ENCODE measurements around the gene SDF2.
A peak's percentile ranks its signal among the peaks of the same experiment; 100 is the strongest.

Gene SDF2

DNA sequence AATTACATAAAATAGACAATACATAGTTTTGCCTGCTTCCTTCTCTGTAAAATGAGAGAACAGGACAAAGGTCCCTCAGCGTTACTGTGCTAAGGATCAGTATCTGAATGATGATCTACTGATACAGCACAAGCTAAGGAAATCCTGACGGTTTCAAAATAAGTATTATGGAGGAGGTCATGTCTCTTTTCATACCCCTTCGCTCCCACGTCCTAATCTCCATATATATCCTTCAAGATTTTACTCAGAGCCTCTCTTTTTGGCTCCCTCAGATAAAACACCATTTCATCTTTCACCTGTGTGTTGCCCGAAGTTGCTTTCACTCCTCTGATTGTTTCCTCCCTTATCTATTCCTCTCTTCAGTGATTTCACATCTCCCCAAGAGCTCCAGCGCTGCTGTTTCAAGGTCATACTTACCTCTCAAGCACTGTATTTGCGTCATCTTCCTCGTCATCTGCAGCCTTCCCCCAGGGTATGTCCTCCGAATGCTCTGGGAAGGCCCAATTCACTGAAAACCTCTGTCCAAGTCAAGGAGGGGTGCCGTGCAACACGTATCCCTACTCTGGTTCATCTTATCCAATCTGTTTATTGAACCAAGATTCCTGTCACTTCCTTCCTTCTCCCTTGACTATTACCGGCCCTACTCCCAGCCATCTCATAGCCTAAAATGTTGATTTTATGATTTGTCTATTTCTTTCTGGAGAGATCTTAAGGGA is 15.5 kb downstream of the SDF2 start:
- no peak for TF ChIP-seq EZH2 (IDR thresholded peaks at IDR 0.05; ENCODE audit: borderline replicate concordance, low read length)
- TF ChIP-seq, protein P1, sequence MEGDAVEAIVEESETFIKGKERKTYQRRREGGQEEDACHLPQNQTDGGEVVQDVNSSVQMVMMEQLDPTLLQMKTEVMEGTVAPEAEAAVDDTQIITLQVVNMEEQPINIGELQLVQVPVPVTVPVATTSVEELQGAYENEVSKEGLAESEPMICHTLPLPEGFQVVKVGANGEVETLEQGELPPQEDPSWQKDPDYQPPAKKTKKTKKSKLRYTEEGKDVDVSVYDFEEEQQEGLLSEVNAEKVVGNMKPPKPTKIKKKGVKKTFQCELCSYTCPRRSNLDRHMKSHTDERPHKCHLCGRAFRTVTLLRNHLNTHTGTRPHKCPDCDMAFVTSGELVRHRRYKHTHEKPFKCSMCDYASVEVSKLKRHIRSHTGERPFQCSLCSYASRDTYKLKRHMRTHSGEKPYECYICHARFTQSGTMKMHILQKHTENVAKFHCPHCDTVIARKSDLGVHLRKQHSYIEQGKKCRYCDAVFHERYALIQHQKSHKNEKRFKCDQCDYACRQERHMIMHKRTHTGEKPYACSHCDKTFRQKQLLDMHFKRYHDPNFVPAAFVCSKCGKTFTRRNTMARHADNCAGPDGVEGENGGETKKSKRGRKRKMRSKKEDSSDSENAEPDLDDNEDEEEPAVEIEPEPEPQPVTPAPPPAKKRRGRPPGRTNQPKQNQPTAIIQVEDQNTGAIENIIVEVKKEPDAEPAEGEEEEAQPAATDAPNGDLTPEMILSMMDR (IDR thresholded peaks at IDR 0.05; ENCODE audit: low read length): no peak
- Histone ChIP-seq H3K9ac (ENCODE audit: low read length) (peak overlapping the region; percentile 66), H3K4me3 (ENCODE audit: low read depth, low read length, poor library complexity, severe bottlenecking) (peak overlapping the region; percentile 91), H3F3A (ENCODE audit: insufficient read depth, low read length) (no peaks in the 10 kb centered on the region), H3K9me2 (ENCODE audit: low read depth, low read length) (no peaks in the 10 kb centered on the region), H3K9me3 (ENCODE audit: low read length) (no peaks in the 10 kb centered on the region), H2AFZ (ENCODE audit: low read length) (no peak overlapping the region), H3K36me3 (ENCODE audit: insufficient read depth, low read length) (peaks cover 37% of the 10 kb centered on the region), H3K79me2 (ENCODE audit: insufficient read depth, low read length) (peaks cover 13% of the 10 kb centered on the region), H3K27me3 (ENCODE audit: insufficient read depth, low read length) (no peaks in the 10 kb centered on the region), H3K4me1 (ENCODE audit: insufficient read depth, low read length, severe bottlenecking) (peaks cover 27% of the 10 kb centered on the region), H3K4me2 (ENCODE audit: low read length) (peak overlapping the region; percentile 64), H4K20me1 (ENCODE audit: insufficient read depth, low read length) (no peaks in the 10 kb centered on the region), H3K27ac (ENCODE audit: low read depth, low read length, poor library complexity, severe bottlenecking) (peak overlapping the region; percentile 80)

DNA sequence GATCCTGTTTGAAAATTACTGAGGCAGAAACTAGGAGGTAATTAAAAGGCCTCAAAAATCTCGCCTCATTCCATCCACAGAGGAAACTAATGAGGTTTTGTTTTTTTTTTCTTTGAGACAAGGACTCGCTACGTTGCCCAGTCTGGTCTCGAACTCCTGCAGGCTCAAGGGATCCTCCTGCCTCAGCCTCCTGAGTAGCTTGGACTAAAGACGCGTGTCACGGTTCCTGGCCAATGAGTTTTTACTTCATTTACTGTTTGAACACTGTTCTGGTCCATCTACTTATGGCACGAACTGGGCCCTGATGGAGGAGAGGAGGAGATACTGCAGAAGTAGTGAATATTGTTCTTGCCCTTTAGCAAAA is 16.1 kb downstream of the SDF2 start:
- Histone ChIP-seq H3K4me3 (ENCODE audit: low read depth, low read length, poor library complexity, severe bottlenecking) (peak overlapping the region; percentile 91), H3K79me2 (ENCODE audit: insufficient read depth, low read length) (peaks cover 13% of the 10 kb centered on the region), H3K9me3 (ENCODE audit: low read length) (no peaks in the 10 kb centered on the region), H4K20me1 (ENCODE audit: insufficient read depth, low read length) (no peaks in the 10 kb centered on the region), H3F3A (ENCODE audit: insufficient read depth, low read length) (no peaks in the 10 kb centered on the region), H3K27me3 (ENCODE audit: insufficient read depth, low read length) (no peaks in the 10 kb centered on the region), H3K36me3 (ENCODE audit: insufficient read depth, low read length) (peaks cover 38% of the 10 kb centered on the region), H2AFZ (ENCODE audit: low read length) (no peak overlapping the region), H3K27ac (ENCODE audit: low read depth, low read length, poor library complexity, severe bottlenecking) (peak overlapping the region; percentile 80), H3K4me1 (ENCODE audit: insufficient read depth, low read length, severe bottlenecking) (peaks cover 27% of the 10 kb centered on the region), H3K9me2 (ENCODE audit: low read depth, low read length) (no peaks in the 10 kb centered on the region), H3K4me2 (ENCODE audit: low read length) (peak overlapping the region; percentile 64), H3K9ac (ENCODE audit: low read length) (peak overlapping the region; percentile 66)
- TF ChIP-seq, protein P1 (IDR thresholded peaks at IDR 0.05; ENCODE audit: low read length): no peak
- TF ChIP-seq EZH2 (IDR thresholded peaks at IDR 0.05; ENCODE audit: borderline replicate concordance, low read length): no peak

DNA sequence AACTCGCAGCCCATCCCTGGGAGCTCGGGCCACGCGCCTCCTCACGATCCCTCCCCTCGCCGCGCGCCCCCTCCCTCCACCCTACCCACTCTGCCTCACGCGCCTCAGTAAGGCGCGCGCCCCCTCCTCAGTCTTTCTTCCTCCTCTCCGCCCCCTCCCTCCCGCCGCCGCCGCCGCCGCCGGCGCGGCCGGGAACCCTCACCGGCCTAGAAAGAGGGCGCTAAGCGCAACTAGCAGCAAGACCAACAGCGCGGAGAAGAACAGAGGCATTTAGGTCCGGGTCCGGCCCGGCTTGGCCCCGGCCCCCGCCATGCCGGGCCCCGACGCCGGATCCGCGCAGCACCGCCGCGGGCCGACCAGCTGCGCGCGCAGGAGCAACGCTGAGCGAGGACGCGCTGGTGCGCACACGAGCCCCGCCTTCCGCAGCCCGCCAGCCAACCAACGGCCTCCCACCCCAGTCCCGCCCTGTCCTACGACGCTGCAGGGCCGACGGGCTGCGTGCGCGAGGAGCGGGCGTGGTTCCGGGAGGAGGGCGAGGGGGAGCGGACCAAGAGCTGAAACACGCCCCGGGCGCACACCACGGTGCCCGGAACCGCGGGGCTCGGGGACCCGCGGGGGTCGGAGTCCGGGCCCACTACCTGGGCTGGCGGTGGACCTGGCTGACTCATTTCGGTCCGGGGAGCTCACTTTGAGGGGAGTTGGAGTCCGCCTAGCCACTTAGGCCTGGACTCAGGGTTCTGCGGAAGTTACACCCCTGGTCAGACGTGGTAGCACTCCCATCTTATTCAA is 16.7 kb downstream of the SDF2 start, which contains the start of gene BLTP2:
BLTP2 (minus strand) TSS at position 372 of the 789 bp plus-strand sequence; CDS start at position 270, 102 bp downstream.
- H3K9ac ChIP-seq (ENCODE audit: low read length): peak within 1 kb of the TSS; percentile 96
- peaks cover 13% of the 10 kb centered on the region for H3K79me2 ChIP-seq (ENCODE audit: insufficient read depth, low read length)
- H3K27me3 ChIP-seq (ENCODE audit: insufficient read depth, low read length): no peaks in the 10 kb centered on the region
- H3F3A ChIP-seq (ENCODE audit: insufficient read depth, low read length): no peaks in the 10 kb centered on the region
- no peaks in the 10 kb centered on the region for H3K9me3 ChIP-seq (ENCODE audit: low read length)
- peak within 1 kb of the TSS; percentile 91 for H3K4me3 ChIP-seq (ENCODE audit: low read depth, low read length, poor library complexity, severe bottlenecking)
- peaks cover 27% of the 10 kb centered on the region for H3K4me1 ChIP-seq (ENCODE audit: insufficient read depth, low read length, severe bottlenecking)
- no peak within 1 kb of the TSS for H2AFZ ChIP-seq (ENCODE audit: low read length)
- no peak for TF ChIP-seq EZH2 (IDR thresholded peaks at IDR 0.05; ENCODE audit: borderline replicate concordance, low read length)
- TF ChIP-seq, protein P1 (IDR thresholded peaks at IDR 0.05; ENCODE audit: low read length): no peak
- H3K4me2 ChIP-seq (ENCODE audit: low read length): peak within 1 kb of the TSS; percentile 91
- H3K9me2 ChIP-seq (ENCODE audit: low read depth, low read length): no peaks in the 10 kb centered on the region
- H3K36me3 ChIP-seq (ENCODE audit: insufficient read depth, low read length): peaks cover 42% of the 10 kb centered on the region
- H3K27ac ChIP-seq (ENCODE audit: low read depth, low read length, poor library complexity, severe bottlenecking): peak within 1 kb of the TSS; percentile 80
- H4K20me1 ChIP-seq (ENCODE audit: insufficient read depth, low read length): no peaks in the 10 kb centered on the region

Measured in OCI-LY1 (cell line).